Measurements from ENCODE around the gene KHK. TPM values are rescaled to one million over a fixed set of nuclear protein-coding genes. Genes with fewer than 3 reads are reported as not detected.

The KHK gene
- total and polyA plus RNA-seq, 2 of the 8 experiments (the other 6 are each of a cell fraction or from before 2014, with no cell fraction given) = 11.0 to 17.7 TPM

- Histone ChIP-seq H3K4me2 (ENCODE audit: insufficient read depth in 1 of 2, low read depth in 2 of 2, low read length in 2 of 2) (no peak overlapping the region), H4K91ac (replicated peaks; ENCODE audit: insufficient read length, low read length) (no peak overlapping the region), H3K18ac (ENCODE audit: extremely low read depth, low read length) (no peak overlapping the region), H3K4me3 (ENCODE audit: extremely low read depth in 1 of 4, insufficient read depth in 2 of 4, low read depth in 3 of 4, low read length in 4 of 4) (no peak overlapping the region), H3K23ac (ENCODE audit: insufficient read length) (no peak overlapping the region), H4K20me1 (replicated peaks in 1 of 2; ENCODE audit: control insufficient read depth in 1 of 2, insufficient read depth in 2 of 2, low read length in 2 of 2) (no peaks in the 10 kb centered on the region), H2AK5ac (ENCODE audit: low read depth, low read length) (no peak overlapping the region), H3K27me3 (replicated peaks in 1 of 4; ENCODE audit: control insufficient read depth in 3 of 4, extremely low read depth in 1 of 4, insufficient read depth in 3 of 4, low read length in 3 of 4) (no peaks in the 10 kb centered on the region), H2BK12ac (ENCODE audit: low read depth, low read length) (no peak overlapping the region), H4K8ac (ENCODE audit: extremely low read depth, insufficient read depth, low read length) (no peak overlapping the region), H2AFZ (ENCODE audit: low read length) (no peak overlapping the region), H3K27ac (ENCODE audit: low read depth, low read length) (no peak overlapping the region), H3K14ac (ENCODE audit: insufficient read length) (no peak overlapping the region), H2BK15ac (ENCODE audit: low read length) (no peak overlapping the region), H3K23me2 (ENCODE audit: low read depth, low read length) (no peaks in the 10 kb centered on the region), H3K56ac (replicated peaks; ENCODE audit: insufficient read length, low read depth, low read length) (no peak overlapping the region), H3K4me1 (replicated peaks in 1 of 4; ENCODE audit: control insufficient read depth in 3 of 4, insufficient read depth in 4 of 4, low read length in 3 of 4) (peaks cover 0 to 2% (median under 1%) of the 10 kb centered on the region in 4 experiments; a peak in 2 of 7 replicates), H4K5ac (ENCODE audit: insufficient read length, low read depth, low read length) (no peak overlapping the region), H3K79me1 (ENCODE audit: low read depth, low read length) (no peaks in the 10 kb centered on the region; the same call in 1 of the 2 replicates), H2BK20ac (ENCODE audit: low read length) (no peak overlapping the region), H2BK5ac (ENCODE audit: low read depth, low read length) (no peak overlapping the region), H3K9me3 (ENCODE audit: insufficient read depth in 2 of 2, low read depth in 1 of 2, low read length in 1 of 2) (no peaks in the 10 kb centered on the region), H2BK120ac (replicated peaks; ENCODE audit: low read depth, low read length) (no peak overlapping the region), H3K36me3 (ENCODE audit: control insufficient read depth in 2 of 4, insufficient read depth in 4 of 4, low read length in 3 of 4) (no peaks in the 10 kb centered on the region), H3K4ac (replicated peaks; ENCODE audit: insufficient read length, low read depth, low read length) (no peak overlapping the region), H3K79me2 (ENCODE audit: control insufficient read depth in 1 of 2, insufficient read depth in 2 of 2, low read length in 2 of 2) (no peaks in the 10 kb centered on the region), H3K9ac (replicated peaks in 1 of 4; ENCODE audit: extremely low read depth in 1 of 4, low read depth in 3 of 4, low read length in 3 of 4) (no peak overlapping the region)
- ChIA-PET POLR2A (ENCODE audit: partially characterized antibody) (interaction anchor here (0.7 to 3.4 kb wide), 8 partner anchors 14 to 149 kb away, joined by 3 to 10 read pairs (median 3); partner anchors contain the start of genes ATRAID, OST4, PREB and SLC5A6), CTCF (ENCODE audit: partially characterized antibody) (interaction anchor here (0.7 to 12.7 kb wide), 28 partner anchors 11 to 204 kb away, joined by 3 to 120 read pairs (median 8); partner anchors contain the start of genes ABHD1, KHK, PREB and PRR30)
- WGBS, 2 experiments (ENCODE audit: extremely low coverage in 1 of 2, insufficient coverage in 1 of 2, insufficient read length in 1 of 2, insufficient replicate concordance in 2 of 2, low coverage in 1 of 2, low lambda C conversion rate in 2 of 2, missing lambda C conversion rate in 1 of 2) = 82% methylated on average over 9 of the region's 10 CpGs; no CpG with 5 or more reads in 1 of the 2 experiments
- FAIRE-seq (no peak), DNase-seq (ENCODE audit: low read depth in 1 of 2, low spot score in 2 of 2) (no peak)
- TF ChIP-seq SAP30 (IDR thresholded peaks at IDR 0.05; ENCODE audit: insufficient read depth, insufficient replicate concordance, low read length) (no peak), E2F6 (IDR thresholded peaks at IDR 0.05) (no peak), SRF (IDR thresholded peaks at IDR 0.05; ENCODE audit: low read depth, low read length) (no peak), TCF12 (IDR thresholded peaks at IDR 0.05; ENCODE audit: low read depth, low read length) (no peak), BCL11A (IDR thresholded peaks at IDR 0.05; ENCODE audit: low read depth in 2 of 2, low read length in 2 of 2) (no peak)
Observed at GRCh38 chr2:27100036-27100435, 13.5 kb downstream of the KHK start.
